CD14-positive monocyte (primary cell): ENCODE data around the gene EYS. TPM values are rescaled to one million over a fixed set of nuclear protein-coding genes. Genes with fewer than 3 reads are reported as not detected.

ENCODE experiments used
- DNase-seq, 3 donors: peaks; one replicate each; pipeline ENCODE4 v3.0.0-alpha.2; 2011 to 2022
- H2AFZ ChIP-seq: 2 replicates; pipeline ENCODE4 v1.6.0; 2012; ENCODE audit warnings: mild to moderate bottlenecking, low read depth, low read length, inconsistent platforms; ENCODE audit not compliant: insufficient read depth, poor library complexity, severe bottlenecking
- H3K27ac ChIP-seq, 2 donors: 1 replicate in 1 of 2; 2 replicates in 1 of 2; pipeline ENCODE4 v1.5.1; 2012 to 2013; ENCODE audit warnings: low read length in 2 of 2, control low read depth in 1 of 2, inconsistent platforms in 1 of 2, low read depth in 1 of 2, mild to moderate bottlenecking in 1 of 2
- H3K27me3 ChIP-seq, 2 donors: one replicate each; pipeline versions ENCODE4 v1.6.0 to v1.6.1; 2011 to 2013; ENCODE audit warnings: low read length in 2 of 2; ENCODE audit not compliant: control insufficient read depth in 2 of 2, insufficient read depth in 2 of 2
- H3K36me3 ChIP-seq, 2 donors: replicated peaks in 1 of 2; 1 replicate in 1 of 2; 2 replicates in 1 of 2; pipeline versions ENCODE4 v1.5.1 to v1.6.1; 2012 to 2013; ENCODE audit warnings: low read length in 2 of 2, control low read depth in 1 of 2, inconsistent platforms in 1 of 2, mild to moderate bottlenecking in 1 of 2; ENCODE audit not compliant: insufficient read depth in 2 of 2, control insufficient read depth in 1 of 2
- H3K4me1 ChIP-seq, 2 donors: 1 replicate in 1 of 2; 2 replicates in 1 of 2; pipeline versions ENCODE4 v1.5.1 to v1.6.1; 2012 to 2013; ENCODE audit warnings: low read length in 2 of 2, control low read depth in 1 of 2, inconsistent platforms in 1 of 2, mild to moderate bottlenecking in 1 of 2, moderate library complexity in 1 of 2; ENCODE audit not compliant: insufficient read depth in 2 of 2, control insufficient read depth in 1 of 2
- H3K4me2 ChIP-seq: replicated peaks from 2 replicates; pipeline ENCODE3; 2012; ENCODE audit warnings: low read length, moderate library complexity, mild to moderate bottlenecking; ENCODE audit not compliant: poor library complexity, severe bottlenecking; ENCODE audit errors: extremely low read depth
- H3K4me3 ChIP-seq, 3 experiments: fragments of 200-600 bp in 1 of 3; sonication (generic) in 1 of 3; replicated peaks in 1 of 3; 1 replicate in 2 of 3; 2 replicates in 1 of 3; pipeline ENCODE4 v1.5.1; 2011 to 2013; ENCODE audit warnings: low read length in 3 of 3, mild to moderate bottlenecking in 3 of 3, control low read depth in 2 of 3, low read depth in 2 of 3, inconsistent platforms in 1 of 3, moderate library complexity in 1 of 3
- H3K79me2 ChIP-seq: 2 replicates; pipeline ENCODE4 v1.6.0; 2012; ENCODE audit warnings: mild to moderate bottlenecking, control low read depth, inconsistent platforms, low read length, moderate library complexity; ENCODE audit not compliant: insufficient read depth
- H3K9ac ChIP-seq: 2 replicates; pipeline ENCODE4 v1.6.0; 2017; ENCODE audit warnings: low read length, mild to moderate bottlenecking; ENCODE audit not compliant: insufficient read depth, poor library complexity, severe bottlenecking
- H3K9me3 ChIP-seq, 2 donors: replicated peaks in 1 of 2; 1 replicate in 1 of 2; 2 replicates in 1 of 2; pipeline versions ENCODE4 v1.5.1 to v1.6.1; 2012 to 2013; ENCODE audit warnings: low read length in 2 of 2, control low read depth in 1 of 2; ENCODE audit not compliant: control insufficient read depth in 1 of 2, insufficient read depth in 1 of 2
- H4K20me1 ChIP-seq: 2 replicates; pipeline ENCODE4 v1.6.0; 2012; ENCODE audit warnings: mild to moderate bottlenecking, low read length, control low read depth, moderate library complexity; ENCODE audit not compliant: insufficient read depth
- H3K27ac Mint-ChIP-seq, 7 donors: one replicate each; pipeline ENCODE4 v1.8.0; 2020; ENCODE audit warnings: mild to moderate bottlenecking in 7 of 7, mixed read lengths in 7 of 7, moderate library complexity in 6 of 7, inconsistent platforms in 2 of 7
- H3K27me3 Mint-ChIP-seq, 3 donors: one replicate each; pipeline ENCODE4 v1.8.0; 2021 to 2022; ENCODE audit warnings: low read depth in 3 of 3, mild to moderate bottlenecking in 3 of 3, mixed read lengths in 3 of 3, moderate library complexity in 3 of 3, inconsistent platforms in 1 of 3
- H3K36me3 Mint-ChIP-seq, 2 donors: one replicate each; pipeline ENCODE4 v1.8.0; 2020; ENCODE audit warnings: mixed read lengths in 2 of 2, inconsistent platforms in 1 of 2, mild to moderate bottlenecking in 1 of 2
- H3K4me1 Mint-ChIP-seq: one replicate; pipeline ENCODE4 v1.8.0; 2020; ENCODE audit warnings: mild to moderate bottlenecking, mixed read lengths
- H3K4me3 Mint-ChIP-seq, 2 donors: one replicate each; pipeline ENCODE4 v1.8.0; 2020; ENCODE audit warnings: mild to moderate bottlenecking in 2 of 2, mixed read lengths in 2 of 2, moderate library complexity in 1 of 2
- H3K9me3 Mint-ChIP-seq, 7 donors: one replicate each; pipeline ENCODE4 v1.8.0; 2020 to 2022; ENCODE audit warnings: mixed read lengths in 7 of 7, mild to moderate bottlenecking in 6 of 7, moderate library complexity in 6 of 7, inconsistent platforms in 2 of 7
- WGBS: methylation state at CpG from one replicate; pipeline ENCODE4 v1.1.5; 2013; ENCODE audit warnings: missing lambda C conversion rate; ENCODE audit not compliant: insufficient coverage; 5-methylcytosine and 5-hydroxymethylcytosine counted together
- intact Hi-C, 2 donors: fragments of 100-400 bp; cut with micrococcal nuclease; formaldehyde crosslinking; loops; one replicate each; pipeline versions ENCODE4 v1.15.0 to v1.15.1; 2023
- polyA plus RNA-seq, 3 donors: library from polyadenylated mRNA; depleted of rRNA in 1 of 3; unstranded in 2 of 3; stranded (reverse) in 1 of 3; fragments of 300-500 nt in 2 of 3; fragments of >200 nt in 1 of 3; fragmentation: Illumina TruSeq in 2 of 3; gene quantifications; 1 replicate in 2 of 3; 2 replicates in 1 of 3; pipeline ENCODE4 v1.2.3, GENCODE V29; 2012 to 2021
- TF ChIP-seq, protein P1 (sequence below): fragments of 200-600 bp; IDR thresholded peaks from one replicate; pipeline ENCODE4 v1.8.0; 2022; ENCODE audit warnings: antibody characterized with exemption, mild to moderate bottlenecking

Gene EYS
- polyA plus RNA-seq, 3 donors: 0.01 to 0.03 TPM; not detected in 1

DNA sequence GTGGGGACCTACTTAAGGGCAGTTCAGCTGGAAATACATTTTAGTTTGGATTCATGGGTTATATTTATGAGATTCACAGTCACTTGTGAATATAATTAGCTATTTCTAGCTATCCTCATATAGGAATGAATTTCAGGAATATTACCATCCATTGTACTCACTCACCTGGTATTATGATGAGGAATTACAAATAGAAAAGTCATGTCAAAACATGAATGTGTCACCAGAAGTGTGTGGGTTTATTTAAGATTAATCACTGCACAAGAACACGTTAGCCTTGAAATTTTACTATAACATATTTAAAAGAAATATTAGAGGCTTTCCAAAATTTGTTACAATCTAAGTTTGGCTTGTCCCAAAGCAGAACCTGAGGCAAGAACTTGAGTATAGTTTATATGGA lies 1560.9 kb downstream of the EYS start:
- Histone ChIP-seq H4K20me1 (no peaks in the 10 kb centered on the region), H3K79me2 (no peaks in the 10 kb centered on the region), H3K4me1 (no peaks in the 10 kb centered on the region), H3K4me3 (no peak overlapping the region), H3K27me3 (no peaks in the 10 kb centered on the region), H3K9me3 (no peaks in the 10 kb centered on the region), H3K36me3 (no peaks in the 10 kb centered on the region), H3K9ac (no peak overlapping the region), H3K27ac (no peak overlapping the region), H2AFZ (no peak overlapping the region), H3K4me2 (no peak overlapping the region)
- Mint-ChIP-seq H3K27ac (no peak overlapping the region), H3K9me3 (peaks cover 0 to 2% (median 0%) of the 10 kb centered on the region in 7 donors), H3K27me3 (peaks cover 0 to 2% (median 0%) of the 10 kb centered on the region in 3 donors), H3K4me3 (no peak overlapping the region), H3K4me1 (no peaks in the 10 kb centered on the region), H3K36me3 (no peaks in the 10 kb centered on the region)
- TF ChIP-seq, protein P1, sequence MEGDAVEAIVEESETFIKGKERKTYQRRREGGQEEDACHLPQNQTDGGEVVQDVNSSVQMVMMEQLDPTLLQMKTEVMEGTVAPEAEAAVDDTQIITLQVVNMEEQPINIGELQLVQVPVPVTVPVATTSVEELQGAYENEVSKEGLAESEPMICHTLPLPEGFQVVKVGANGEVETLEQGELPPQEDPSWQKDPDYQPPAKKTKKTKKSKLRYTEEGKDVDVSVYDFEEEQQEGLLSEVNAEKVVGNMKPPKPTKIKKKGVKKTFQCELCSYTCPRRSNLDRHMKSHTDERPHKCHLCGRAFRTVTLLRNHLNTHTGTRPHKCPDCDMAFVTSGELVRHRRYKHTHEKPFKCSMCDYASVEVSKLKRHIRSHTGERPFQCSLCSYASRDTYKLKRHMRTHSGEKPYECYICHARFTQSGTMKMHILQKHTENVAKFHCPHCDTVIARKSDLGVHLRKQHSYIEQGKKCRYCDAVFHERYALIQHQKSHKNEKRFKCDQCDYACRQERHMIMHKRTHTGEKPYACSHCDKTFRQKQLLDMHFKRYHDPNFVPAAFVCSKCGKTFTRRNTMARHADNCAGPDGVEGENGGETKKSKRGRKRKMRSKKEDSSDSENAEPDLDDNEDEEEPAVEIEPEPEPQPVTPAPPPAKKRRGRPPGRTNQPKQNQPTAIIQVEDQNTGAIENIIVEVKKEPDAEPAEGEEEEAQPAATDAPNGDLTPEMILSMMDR: no peak
- WGBS: no CpG with 5 or more reads among the region's 1 CpG
- DNase-seq: no peak
- intact Hi-C loops: no loop called here

DNA sequence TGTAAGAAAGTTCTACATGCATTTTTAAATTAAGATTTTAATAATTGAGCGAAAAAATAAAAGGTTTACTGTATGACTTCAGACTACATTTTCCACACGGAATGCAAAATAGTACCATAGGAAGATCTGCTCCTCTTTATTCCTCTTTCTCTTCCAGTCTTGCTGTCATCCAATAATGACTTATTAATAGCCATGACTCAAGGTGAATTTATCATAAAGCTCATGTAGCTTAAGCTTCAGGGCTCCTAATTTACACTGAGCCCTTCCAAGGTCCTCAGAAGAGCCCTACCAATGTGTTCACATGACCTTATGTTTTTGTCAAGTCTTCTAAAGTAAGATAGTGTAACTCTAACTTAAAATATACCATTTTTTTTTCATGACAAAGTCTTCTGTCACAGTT lies 1561.4 kb downstream of the EYS start:
- H3K9me3 Mint-ChIP-seq: peaks cover 0 to 2% (median 0%) of the 10 kb centered on the region in 7 donors
- no peaks in the 10 kb centered on the region for H3K9me3 ChIP-seq

More for the DNA sequence above, 1561.4 kb downstream of the EYS start:
- no peak overlapping the region for H3K4me2 ChIP-seq
- peaks cover 0 to 2% (median 0%) of the 10 kb centered on the region in 3 donors for H3K27me3 Mint-ChIP-seq
- intact Hi-C loops: no loop called here
- no peak overlapping the region for H3K4me3 Mint-ChIP-seq
- no peak overlapping the region for H2AFZ ChIP-seq
- no peaks in the 10 kb centered on the region for H3K79me2 ChIP-seq
- H3K4me1 Mint-ChIP-seq: no peaks in the 10 kb centered on the region
- DNase-seq: no peak
- no peak overlapping the region for H3K9ac ChIP-seq
- no CpG with 5 or more reads among the region's 2 CpGs for WGBS
- H4K20me1 ChIP-seq: no peaks in the 10 kb centered on the region
- no peaks in the 10 kb centered on the region for H3K4me1 ChIP-seq
- H3K27me3 ChIP-seq: no peaks in the 10 kb centered on the region
- no peaks in the 10 kb centered on the region for H3K36me3 ChIP-seq
- TF ChIP-seq, protein P1: no peak
- H3K36me3 Mint-ChIP-seq: no peaks in the 10 kb centered on the region
- H3K27ac Mint-ChIP-seq: no peak overlapping the region
- no peak overlapping the region for H3K4me3 ChIP-seq
- H3K27ac ChIP-seq: no peak overlapping the region
